Endothelial cell of umbilical vein (primary cell): Measurements from ENCODE around the gene RALGPS2. TPM values are rescaled to one million over a fixed set of nuclear protein-coding genes. Genes with fewer than 3 reads are reported as not detected.

ENCODE experiments used
- BruUV-seq: library from RNA; stranded (reverse); fragments of 400-500 nt; replicated peaks from 2 replicates; lab custom pipeline; 2021; lab: Mats Ljungman, UMichigan
- CTCF ChIA-PET: fragments of 300-600, 350-600 bp; sonication (Branson Sonifier 250); formaldehyde crosslinking; loops from one replicate; lab custom pipeline; 2021; ENCODE audit warnings: antibody characterized with exemption, inconsistent platforms; lab: Charles Lee
- POLR2A ChIA-PET: fragments of 300-600, 350-600 bp; sonication (Branson Sonifier 250); formaldehyde crosslinking; loops from one replicate; lab custom pipeline; 2021; ENCODE audit warnings: antibody characterized with exemption, inconsistent platforms; lab: Charles Lee
- DNase-seq: peaks from one replicate; pipeline ENCODE4 v3.0.0-alpha.2; 2011; ENCODE audit warnings: low read depth, low spot score
- FAIRE-seq: peaks from 2 replicates; lab custom pipeline; 2011; peaks lifted over from hg19 to GRCh38; lab: Jason Lieb, UNC
- H2AFZ ChIP-seq: 2 replicates; pipeline ENCODE4 v1.6.0; 2012; ENCODE audit warnings: low read depth, low read length, control low read depth, inconsistent platforms
- H3K27ac ChIP-seq: 2 replicates; pipeline ENCODE4 v1.5.1; 2011; ENCODE audit warnings: low read depth, mild to moderate bottlenecking, control low read depth, low read length, moderate library complexity; ENCODE audit not compliant: insufficient read depth
- H3K27me3 ChIP-seq, 2 experiments: 2 replicates each; pipeline versions ENCODE4 v1.6.0 to v1.6.1; 2011; ENCODE audit warnings: low read length in 2 of 2, mixed read lengths in 1 of 2; ENCODE audit not compliant: control insufficient read depth in 2 of 2, insufficient read depth in 2 of 2
- H3K36me3 ChIP-seq, 2 experiments: 2 replicates in 1 of 2; 3 replicates in 1 of 2; pipeline ENCODE4 v1.5.1; 2011; ENCODE audit warnings: low read length in 2 of 2, mild to moderate bottlenecking in 1 of 2, moderate library complexity in 1 of 2; ENCODE audit not compliant: control insufficient read depth in 2 of 2, insufficient read depth in 2 of 2; ENCODE audit errors: extremely low read depth in 1 of 2
- H3K4me1 ChIP-seq: 3 replicates; pipeline ENCODE4 v1.5.1; 2011; ENCODE audit warnings: mild to moderate bottlenecking, low read length; ENCODE audit not compliant: control insufficient read depth, insufficient read depth; ENCODE audit errors: extremely low read depth
- H3K4me2 ChIP-seq: 2 replicates; pipeline ENCODE4 v1.6.1; 2011; ENCODE audit warnings: low read length, control low read depth, mixed read lengths; ENCODE audit not compliant: insufficient read depth
- H3K4me3 ChIP-seq, 3 experiments: fragments of 200-600 bp in 1 of 3; sonication (generic), shearing (Covaris generic) in 1 of 3; replicated peaks in 1 of 3; 2 replicates each; pipeline ENCODE4 v1.5.1; 2011 to 2016; ENCODE audit warnings: control low read depth in 3 of 3, low read length in 3 of 3, mild to moderate bottlenecking in 2 of 3, inconsistent platforms in 1 of 3, low read depth in 1 of 3, moderate library complexity in 1 of 3; ENCODE audit not compliant: insufficient read depth in 1 of 3
- H3K79me2 ChIP-seq: 2 replicates; pipeline ENCODE4 v1.6.0; 2012; ENCODE audit warnings: low read length, inconsistent platforms; ENCODE audit not compliant: control insufficient read depth, insufficient read depth
- H3K9ac ChIP-seq: replicated peaks from 2 replicates; pipeline ENCODE3; 2011; ENCODE audit warnings: low read length, control low read depth; ENCODE audit not compliant: insufficient read depth; ENCODE audit errors: extremely low read depth
- H3K9me1 ChIP-seq: replicated peaks from 3 replicates; pipeline ENCODE4 v1.6.0; 2011; ENCODE audit warnings: mild to moderate bottlenecking, low read length; ENCODE audit not compliant: control insufficient read depth, insufficient read depth; ENCODE audit errors: extremely low read depth
- H3K9me3 ChIP-seq: replicated peaks from 2 replicates; pipeline ENCODE4 v1.5.1; 2012; ENCODE audit warnings: low read length, inconsistent platforms; ENCODE audit not compliant: control insufficient read depth, insufficient read depth
- H4K20me1 ChIP-seq: replicated peaks from 2 replicates; pipeline ENCODE3; 2011; ENCODE audit warnings: mild to moderate bottlenecking, low read length; ENCODE audit not compliant: control insufficient read depth, insufficient read depth; ENCODE audit errors: extremely low read depth
- EZH2 ChIP-seq: IDR thresholded peaks from 2 replicates; pipeline ENCODE4 v1.6.1; 2012; ENCODE audit warnings: borderline replicate concordance, low read depth, mild to moderate bottlenecking, moderate library complexity, low read length, inconsistent platforms; ENCODE audit not compliant: severe bottlenecking
- FOS ChIP-seq: IDR thresholded peaks from 2 replicates; pipeline ENCODE4 v1.6.1; 2011; ENCODE audit warnings: mild to moderate bottlenecking, low read length, moderate library complexity, borderline replicate concordance; ENCODE audit not compliant: insufficient read depth
- JUN ChIP-seq: IDR thresholded peaks from 2 replicates; pipeline ENCODE4 v1.6.1; 2011; ENCODE audit warnings: borderline replicate concordance, low read depth; ENCODE audit not compliant: insufficient read length, insufficient read depth
- MYC ChIP-seq: IDR thresholded peaks from one replicate; pipeline ENCODE4 v1.6.1; 2011; ENCODE audit warnings: mild to moderate bottlenecking, low read depth, low read length
- POLR2A ChIP-seq: IDR thresholded peaks from 2 replicates; pipeline ENCODE4 v1.6.1; 2012; ENCODE audit warnings: low read depth, mild to moderate bottlenecking, control low read depth, low read length
- POLR2AphosphoS5 ChIP-seq: IDR thresholded peaks from 2 replicates; pipeline ENCODE4 v1.6.1; 2012; ENCODE audit warnings: low read depth, mild to moderate bottlenecking, control low read depth, low read length, moderate library complexity; ENCODE audit not compliant: insufficient read depth
- dilution Hi-C: fragments of 300-500 bp; cut with MboI; formaldehyde crosslinking; loops from one replicate; pipeline ENCODE4 v1.15.0; 2019; ENCODE audit warnings: low sequenced_read_pairs; ENCODE audit not compliant: extremely low pct_ligation_motif_present
- intact Hi-C: fragments of 100-400 bp; cut with micrococcal nuclease; formaldehyde crosslinking; loops from one replicate; pipeline ENCODE4 v1.10.0; 2022
- polyA plus RNA-seq, 4 experiments: library from polyadenylated mRNA; depleted of rRNA in 3 of 4; stranded (reverse) in 3 of 4; unstranded in 1 of 4; fragments of >200 nt; gene quantifications; 2 replicates each; pipeline versions ENCODE4 v1.2.1 to v1.2.3, GENCODE V29; 2011 to 2012; ENCODE audit warnings: missing spikeins in 1 of 4
- total RNA-seq: library from RNA; stranded (reverse); gene quantifications from 2 replicates; pipeline ENCODE4 v1.2.3, GENCODE V29; 2021
- TF ChIP-seq, protein P1 (sequence below), 2 donors: IDR thresholded peaks; 1 replicate in 1 of 2; 2 replicates in 1 of 2; pipeline ENCODE4 v1.5.1; 2011; ENCODE audit warnings: low read length in 2 of 2, mild to moderate bottlenecking in 2 of 2, moderate library complexity in 2 of 2, control low read depth in 1 of 2, inconsistent platforms in 1 of 2, low read depth in 1 of 2; ENCODE audit not compliant: insufficient read depth in 1 of 2; ENCODE audit errors: extremely low read depth in 1 of 2

Gene RALGPS2
- total and polyA plus RNA-seq, 2 donors (not counting 3 experiments of a cell fraction or from before 2014, with no cell fraction given) = 4.6 to 27.7 TPM

DNA sequence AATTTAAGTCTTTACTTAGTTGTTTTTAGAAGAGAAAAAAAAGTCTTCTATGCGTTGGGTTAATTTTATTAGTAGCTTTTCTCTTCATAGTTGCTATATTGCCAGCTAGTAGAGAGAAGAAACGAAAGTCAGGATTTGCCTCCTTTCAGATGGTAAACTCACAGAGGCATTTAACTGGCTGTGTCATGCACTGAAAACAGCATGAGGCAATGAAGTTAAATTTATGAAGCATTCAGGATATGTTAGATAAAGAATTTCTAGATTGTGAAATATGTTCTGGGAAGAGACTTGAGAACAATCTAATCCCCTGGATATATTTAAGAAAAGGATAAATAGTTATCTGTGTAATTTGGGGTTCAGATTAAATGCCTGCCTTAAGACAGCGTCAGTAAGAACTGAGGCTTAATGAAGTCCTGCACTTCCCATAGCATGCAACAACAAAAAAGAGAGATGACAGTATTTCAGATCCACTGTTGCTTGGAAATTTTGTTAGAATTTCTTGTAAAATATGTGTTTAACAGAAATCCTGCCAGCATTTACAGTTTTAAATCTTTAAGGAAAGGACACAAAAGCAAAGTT, 144.2 kb downstream of the RALGPS2 start:
- Histone ChIP-seq H3K9me3 (no peaks in the 10 kb centered on the region), H3K4me1 (peaks cover 37% of the 10 kb centered on the region), H3K9me1 (no peaks in the 10 kb centered on the region), H3K9ac (no peak overlapping the region), H3K27ac (no peak overlapping the region), H3K27me3 (no peaks in the 10 kb centered on the region), H3K79me2 (no peaks in the 10 kb centered on the region), H3K4me2 (no peak overlapping the region), H4K20me1 (peaks cover 3% of the 10 kb centered on the region), H3K4me3 (no peak overlapping the region), H2AFZ (no peak overlapping the region), H3K36me3 (no peaks in the 10 kb centered on the region)
- dilution Hi-C loops (no loop called here), intact Hi-C loops (no loop called here)
- no TSS peak for BruUV-seq
- FAIRE-seq (no peak), DNase-seq (peak; percentile 35)
- ChIA-PET POLR2A (interaction anchor here (1.1 kb wide), 1 partner anchor 11 kb away, joined by 3 read pairs; no protein-coding TSS in a partner anchor), CTCF (interaction anchor here (1.2 to 5.9 kb wide), 3 partner anchors 11 to 133 kb away, joined by 4 to 17 read pairs (median 10); no protein-coding TSS in a partner anchor)
- TF ChIP-seq POLR2AphosphoS5 (no peak), JUN (no peak), MYC (no peak), FOS (no peak), EZH2 (no peak), POLR2A (no peak)
- TF ChIP-seq, protein P1, sequence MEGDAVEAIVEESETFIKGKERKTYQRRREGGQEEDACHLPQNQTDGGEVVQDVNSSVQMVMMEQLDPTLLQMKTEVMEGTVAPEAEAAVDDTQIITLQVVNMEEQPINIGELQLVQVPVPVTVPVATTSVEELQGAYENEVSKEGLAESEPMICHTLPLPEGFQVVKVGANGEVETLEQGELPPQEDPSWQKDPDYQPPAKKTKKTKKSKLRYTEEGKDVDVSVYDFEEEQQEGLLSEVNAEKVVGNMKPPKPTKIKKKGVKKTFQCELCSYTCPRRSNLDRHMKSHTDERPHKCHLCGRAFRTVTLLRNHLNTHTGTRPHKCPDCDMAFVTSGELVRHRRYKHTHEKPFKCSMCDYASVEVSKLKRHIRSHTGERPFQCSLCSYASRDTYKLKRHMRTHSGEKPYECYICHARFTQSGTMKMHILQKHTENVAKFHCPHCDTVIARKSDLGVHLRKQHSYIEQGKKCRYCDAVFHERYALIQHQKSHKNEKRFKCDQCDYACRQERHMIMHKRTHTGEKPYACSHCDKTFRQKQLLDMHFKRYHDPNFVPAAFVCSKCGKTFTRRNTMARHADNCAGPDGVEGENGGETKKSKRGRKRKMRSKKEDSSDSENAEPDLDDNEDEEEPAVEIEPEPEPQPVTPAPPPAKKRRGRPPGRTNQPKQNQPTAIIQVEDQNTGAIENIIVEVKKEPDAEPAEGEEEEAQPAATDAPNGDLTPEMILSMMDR (IDR thresholded peaks at IDR 0.05; ENCODE audit: extremely low read depth in 1 of 2, insufficient read depth in 1 of 2, low read depth in 1 of 2, low read length in 2 of 2) = no peak
